Measurements from ENCODE around the gene TSC2.
"Not testable (repeated sequence)": the region's sequence is repeated elsewhere in the genome, so short reads cannot be mapped to it uniquely, and the experiment has no call there.

DNA sequence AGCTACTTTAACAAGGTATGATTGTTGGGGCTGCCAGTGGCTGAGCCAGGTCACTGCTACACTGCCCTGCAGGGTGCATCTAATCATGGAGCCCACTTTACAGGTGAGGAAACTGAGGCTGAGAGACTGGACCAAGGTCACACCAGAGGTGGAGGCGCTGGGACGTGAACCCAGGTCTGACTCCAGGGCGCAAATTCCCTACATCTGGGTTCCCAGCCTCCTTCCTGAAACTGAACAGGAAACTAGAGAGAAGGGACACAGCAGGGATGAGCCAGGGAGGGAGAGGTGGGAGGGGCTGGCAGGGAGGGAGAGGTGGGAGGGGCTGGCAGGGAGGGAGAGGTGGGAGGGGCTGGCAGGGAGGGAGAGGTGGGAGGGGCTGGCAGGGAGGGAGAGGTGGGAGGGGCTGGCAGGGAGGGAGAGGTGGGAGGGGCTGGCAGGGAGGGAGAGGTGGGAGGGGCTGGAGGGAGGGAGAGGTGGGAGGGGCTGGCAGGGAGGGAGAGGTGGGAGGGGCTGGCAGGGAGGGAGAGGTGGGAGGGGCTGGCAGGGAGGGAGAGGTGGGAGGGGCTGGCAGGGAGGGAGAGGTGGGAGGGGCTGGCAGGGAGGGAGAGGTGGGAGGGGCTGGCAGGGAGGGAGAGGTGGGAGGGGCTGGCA is 80.0 kb downstream of the TSC2 start:
- TF ChIP-seq, protein P1, sequence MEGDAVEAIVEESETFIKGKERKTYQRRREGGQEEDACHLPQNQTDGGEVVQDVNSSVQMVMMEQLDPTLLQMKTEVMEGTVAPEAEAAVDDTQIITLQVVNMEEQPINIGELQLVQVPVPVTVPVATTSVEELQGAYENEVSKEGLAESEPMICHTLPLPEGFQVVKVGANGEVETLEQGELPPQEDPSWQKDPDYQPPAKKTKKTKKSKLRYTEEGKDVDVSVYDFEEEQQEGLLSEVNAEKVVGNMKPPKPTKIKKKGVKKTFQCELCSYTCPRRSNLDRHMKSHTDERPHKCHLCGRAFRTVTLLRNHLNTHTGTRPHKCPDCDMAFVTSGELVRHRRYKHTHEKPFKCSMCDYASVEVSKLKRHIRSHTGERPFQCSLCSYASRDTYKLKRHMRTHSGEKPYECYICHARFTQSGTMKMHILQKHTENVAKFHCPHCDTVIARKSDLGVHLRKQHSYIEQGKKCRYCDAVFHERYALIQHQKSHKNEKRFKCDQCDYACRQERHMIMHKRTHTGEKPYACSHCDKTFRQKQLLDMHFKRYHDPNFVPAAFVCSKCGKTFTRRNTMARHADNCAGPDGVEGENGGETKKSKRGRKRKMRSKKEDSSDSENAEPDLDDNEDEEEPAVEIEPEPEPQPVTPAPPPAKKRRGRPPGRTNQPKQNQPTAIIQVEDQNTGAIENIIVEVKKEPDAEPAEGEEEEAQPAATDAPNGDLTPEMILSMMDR (IDR thresholded peaks at IDR 0.05; ENCODE audit: low read depth, low read length, missing input control): not testable (repeated sequence)
- TF ChIP-seq, protein P2, sequence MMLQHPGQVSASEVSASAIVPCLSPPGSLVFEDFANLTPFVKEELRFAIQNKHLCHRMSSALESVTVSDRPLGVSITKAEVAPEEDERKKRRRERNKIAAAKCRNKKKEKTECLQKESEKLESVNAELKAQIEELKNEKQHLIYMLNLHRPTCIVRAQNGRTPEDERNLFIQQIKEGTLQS (IDR thresholded peaks at IDR 0.05): not testable (repeated sequence)
- TF ChIP-seq GABPA (IDR thresholded peaks at IDR 0.05 in 1 of 2, conservative IDR thresholded peaks at IDR 0.05 in 1 of 2); SP1 (IDR thresholded peaks at IDR 0.05); FOXA1 (IDR thresholded peaks at IDR 0.05); TAF1 (conservative IDR thresholded peaks at IDR 0.05); NR2F2 (IDR thresholded peaks at IDR 0.05): not testable (repeated sequence)
- TF ChIP-seq, protein P3, sequence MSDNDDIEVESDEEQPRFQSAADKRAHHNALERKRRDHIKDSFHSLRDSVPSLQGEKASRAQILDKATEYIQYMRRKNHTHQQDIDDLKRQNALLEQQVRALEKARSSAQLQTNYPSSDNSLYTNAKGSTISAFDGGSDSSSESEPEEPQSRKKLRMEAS (IDR thresholded peaks at IDR 0.05): not testable (repeated sequence)

All from liver (tissue), 3 donors.